Panc1 (cell line): ENCODE data around the gene RPEL1.

Source experiments
- CTCF ChIP-seq: fragments of 450-650 bp; IDR thresholded peaks from 2 replicates; pipeline ENCODE4 v1.5.1; 2017; ENCODE audit warnings: mild to moderate bottlenecking
- POLR2AphosphoS5 ChIP-seq: IDR thresholded peaks from 2 replicates; pipeline ENCODE4 v1.6.1; 2012; ENCODE audit warnings: mild to moderate bottlenecking, low read depth, low read length, moderate library complexity
- REST ChIP-seq, 2 experiments: IDR thresholded peaks; 2 replicates each; pipeline ENCODE4 v1.6.1; 2011 to 2012; ENCODE audit warnings: low read depth in 2 of 2, control low read depth in 1 of 2, low read length in 1 of 2, mild to moderate bottlenecking in 1 of 2, moderate library complexity in 1 of 2; ENCODE audit not compliant: insufficient read depth in 1 of 2
- SIN3A ChIP-seq: IDR thresholded peaks from 2 replicates; pipeline ENCODE4 v1.6.1; 2012; ENCODE audit warnings: low read depth, mild to moderate bottlenecking, low read length, moderate library complexity, borderline replicate concordance; ENCODE audit not compliant: insufficient read depth
- TCF7L2 ChIP-seq: IDR thresholded peaks from 2 replicates; pipeline ENCODE4 v1.6.1; 2011; ENCODE audit warnings: mild to moderate bottlenecking, low read depth, low read length, inconsistent platforms

- TF ChIP-seq REST (IDR thresholded peaks at IDR 0.05; ENCODE audit: insufficient read depth in 1 of 2, low read depth in 2 of 2, low read length in 1 of 2) (no peak), CTCF (no peak), SIN3A (no peak), POLR2AphosphoS5 (no peak), TCF7L2 (no peak)
These were observed 19.7 kb upstream of the RPEL1 start for GRCh38 chr10:103225939-103226338.
